Fibroblast of lung (primary cell): ENCODE data around the gene ANAPC16.

ENCODE experiments used
- EZH2 ChIP-seq: IDR thresholded peaks from 2 replicates; pipeline ENCODE4 v1.5.1; 2012; ENCODE audit warnings: low read length, control low read depth, mild to moderate bottlenecking; ENCODE audit errors: missing control alignments
- TF ChIP-seq, protein P1 (sequence below), 2 donors: IDR thresholded peaks in 1 of 2; conservative IDR thresholded peaks in 1 of 2; 1 replicate in 1 of 2; 2 replicates in 1 of 2; pipeline ENCODE4 v1.5.1; 2011 to 2012; ENCODE audit warnings: low read length in 2 of 2, control low read depth in 1 of 2, inconsistent platforms in 1 of 2, low read depth in 1 of 2, mild to moderate bottlenecking in 1 of 2

DNA sequence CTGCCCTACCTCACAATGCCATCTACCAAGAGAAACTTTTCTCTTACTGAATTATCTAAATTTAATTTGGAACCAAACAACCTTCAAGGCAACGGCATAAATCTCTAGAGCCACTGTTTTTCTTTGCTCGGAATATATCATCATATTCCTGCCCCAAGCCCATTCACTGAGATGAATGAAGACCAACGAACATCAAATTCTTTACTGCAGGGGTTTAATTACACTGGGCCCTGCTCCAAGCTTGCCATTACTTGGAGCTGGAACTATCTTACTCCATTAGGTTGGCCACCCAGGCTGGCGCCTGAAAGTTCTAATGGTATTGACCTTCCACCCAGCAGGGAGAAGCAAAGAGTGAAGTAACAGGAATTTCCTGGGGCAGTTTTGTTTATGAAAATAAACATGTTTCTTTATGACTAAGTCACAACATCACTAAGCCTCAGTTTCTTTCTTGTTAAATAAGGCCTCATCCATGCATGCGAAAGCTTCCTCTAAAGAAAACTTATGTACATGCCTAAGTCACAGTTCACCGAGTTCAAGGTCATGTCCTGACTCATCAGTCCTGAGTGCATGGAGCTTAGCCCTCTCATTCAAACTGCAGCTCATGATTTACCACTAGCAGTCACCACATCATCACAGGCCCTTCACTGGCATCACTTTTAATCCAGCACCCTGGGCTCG, 42.1 kb upstream of the ANAPC16 start:
- no peak for TF ChIP-seq EZH2
- TF ChIP-seq, protein P1, sequence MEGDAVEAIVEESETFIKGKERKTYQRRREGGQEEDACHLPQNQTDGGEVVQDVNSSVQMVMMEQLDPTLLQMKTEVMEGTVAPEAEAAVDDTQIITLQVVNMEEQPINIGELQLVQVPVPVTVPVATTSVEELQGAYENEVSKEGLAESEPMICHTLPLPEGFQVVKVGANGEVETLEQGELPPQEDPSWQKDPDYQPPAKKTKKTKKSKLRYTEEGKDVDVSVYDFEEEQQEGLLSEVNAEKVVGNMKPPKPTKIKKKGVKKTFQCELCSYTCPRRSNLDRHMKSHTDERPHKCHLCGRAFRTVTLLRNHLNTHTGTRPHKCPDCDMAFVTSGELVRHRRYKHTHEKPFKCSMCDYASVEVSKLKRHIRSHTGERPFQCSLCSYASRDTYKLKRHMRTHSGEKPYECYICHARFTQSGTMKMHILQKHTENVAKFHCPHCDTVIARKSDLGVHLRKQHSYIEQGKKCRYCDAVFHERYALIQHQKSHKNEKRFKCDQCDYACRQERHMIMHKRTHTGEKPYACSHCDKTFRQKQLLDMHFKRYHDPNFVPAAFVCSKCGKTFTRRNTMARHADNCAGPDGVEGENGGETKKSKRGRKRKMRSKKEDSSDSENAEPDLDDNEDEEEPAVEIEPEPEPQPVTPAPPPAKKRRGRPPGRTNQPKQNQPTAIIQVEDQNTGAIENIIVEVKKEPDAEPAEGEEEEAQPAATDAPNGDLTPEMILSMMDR (conservative IDR thresholded peaks at IDR 0.05 in 1 of 2, IDR thresholded peaks at IDR 0.05 in 1 of 2; ENCODE audit: low read depth in 1 of 2, low read length in 2 of 2), result no peak
